HG03280 (cell line): ENCODE measurements around the gene CAPN15.
"Not testable (repeated sequence)": the region's sequence is repeated elsewhere in the genome, so short reads cannot be mapped to it uniquely, and the experiment has no call there.

Experiments
- ATAC-seq: cut with Tn5 transposase; IDR thresholded peaks from one replicate; pipeline ENCODE4 v1.9.1; 2021; ENCODE audit warnings: mild to moderate bottlenecking, moderate library complexity; ENCODE audit not compliant: unreplicated experiment

Gene CAPN15

DNA sequence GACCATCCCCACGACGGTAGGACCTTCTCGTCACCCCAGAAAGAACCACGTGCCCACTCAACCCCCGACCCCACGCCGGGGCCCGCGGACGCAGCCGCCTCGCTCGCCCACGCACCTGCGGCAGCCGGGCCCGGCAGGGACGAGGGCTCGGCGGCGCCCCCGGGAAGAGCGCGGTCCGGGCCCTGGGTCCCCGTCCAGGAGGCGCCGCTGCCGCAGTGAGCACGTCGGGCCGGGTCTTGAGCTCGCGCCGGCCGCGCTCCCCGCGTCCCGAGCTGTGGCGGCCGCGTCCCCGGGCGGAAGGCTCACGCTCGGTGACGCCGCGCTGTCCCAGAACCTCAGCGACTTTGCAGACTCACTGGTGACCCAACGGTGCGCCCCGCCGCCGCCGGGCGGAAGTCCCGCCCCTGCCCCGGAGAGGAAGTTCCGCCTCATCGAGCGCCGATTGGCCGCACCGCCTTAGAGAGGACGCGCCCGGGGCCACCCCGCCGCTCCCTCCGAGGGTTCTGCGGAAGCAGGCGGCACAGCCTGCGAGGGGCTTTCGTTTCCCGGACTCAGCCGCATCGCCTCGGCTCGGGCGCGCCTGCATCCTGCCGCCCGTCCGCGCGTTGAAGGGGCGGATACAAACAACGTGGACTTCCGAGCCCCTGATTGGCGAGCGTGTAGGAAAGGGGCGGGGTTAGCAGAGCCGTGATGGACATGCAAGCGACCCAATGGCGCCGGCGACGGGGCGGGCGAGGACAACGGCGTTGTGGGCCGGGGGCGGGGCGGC is 61.6 kb downstream of the CAPN15 start:
- peak; percentile 74 for ATAC-seq

DNA sequence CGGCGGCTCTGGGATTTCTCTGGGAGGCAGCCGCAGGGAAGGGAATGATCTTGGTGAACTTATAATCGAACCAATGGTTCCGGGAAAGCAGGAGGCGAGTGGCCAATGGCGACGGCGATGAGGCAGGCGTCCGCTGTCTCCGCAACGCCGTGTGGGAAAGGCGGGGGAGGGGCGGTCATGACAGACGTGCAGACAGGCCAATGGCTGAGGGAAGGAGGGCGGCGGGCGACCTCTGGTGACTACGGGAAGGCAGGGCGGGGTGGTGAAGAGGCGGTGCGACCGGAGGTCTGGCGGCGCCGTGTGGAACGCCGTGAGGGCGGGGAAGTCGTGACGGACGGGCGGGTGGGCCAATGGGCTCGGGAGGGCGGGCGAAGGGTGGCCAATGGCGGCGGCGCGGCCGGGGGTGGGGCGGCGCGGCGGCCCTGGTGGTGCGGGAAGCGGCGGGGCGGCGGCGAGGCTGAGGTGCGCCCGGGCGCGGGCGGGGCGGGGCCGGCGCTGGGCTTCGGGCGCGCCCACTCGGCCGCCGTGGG is 62.2 kb downstream of the CAPN15 start, which contains the start of gene RAB40C:
TSS of gene RAB40C (plus strand) at position 409 of the 530 bp plus-strand sequence. CDS start 226 bp downstream, outside the sequence.
- ATAC-seq: peak; percentile 73

DNA sequence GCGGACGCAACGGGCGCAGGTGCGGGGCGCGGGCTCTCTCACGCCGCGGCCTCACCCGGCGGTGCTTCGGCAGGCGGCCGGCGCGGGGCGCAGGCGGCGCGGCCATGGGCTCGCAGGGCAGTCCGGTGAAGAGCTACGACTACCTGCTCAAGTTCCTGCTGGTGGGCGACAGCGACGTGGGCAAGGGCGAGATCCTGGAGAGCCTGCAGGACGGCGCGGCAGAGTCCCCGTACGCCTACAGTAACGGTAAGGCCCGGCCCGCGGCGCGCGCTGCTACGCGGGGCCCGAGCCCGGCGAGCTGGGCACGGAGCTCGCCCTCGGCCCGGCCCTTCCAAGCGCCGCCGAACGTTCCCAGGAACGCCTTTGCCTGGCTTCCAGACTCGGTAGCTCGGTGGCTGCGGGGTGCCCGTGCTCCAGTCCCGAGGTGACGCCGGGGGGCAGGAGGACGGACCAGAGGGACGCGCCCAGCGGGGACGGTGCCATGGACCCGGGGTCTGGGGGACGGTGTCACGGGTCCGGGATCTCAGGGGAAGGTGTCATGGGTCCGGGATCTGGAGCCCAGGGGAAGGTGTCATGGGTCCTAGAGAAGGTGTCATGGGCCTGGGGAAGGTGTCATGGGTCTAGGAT is 62.8 kb downstream of the CAPN15 start:
- ATAC-seq: no peak

DNA sequence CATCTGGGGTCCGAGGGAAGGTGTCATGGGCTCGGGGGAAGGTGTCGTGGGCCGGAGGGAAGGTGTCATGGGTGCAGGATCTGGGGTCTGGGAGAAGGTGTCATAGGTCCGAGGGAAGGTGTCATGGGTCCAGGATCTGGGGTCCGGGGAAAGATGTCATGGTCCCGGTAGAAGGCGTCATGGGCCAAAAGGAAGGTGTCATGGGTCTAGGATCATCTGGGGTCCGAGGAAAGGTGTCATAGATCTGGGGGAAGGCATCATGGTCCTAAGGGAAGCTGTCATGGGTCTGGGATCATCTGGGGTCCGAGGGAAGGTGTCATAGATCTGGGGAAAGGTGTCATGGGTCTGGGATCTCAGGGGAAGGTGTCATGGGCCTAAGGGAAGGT is 63.3 kb downstream of the CAPN15 start:
- ATAC-seq: no peak

DNA sequence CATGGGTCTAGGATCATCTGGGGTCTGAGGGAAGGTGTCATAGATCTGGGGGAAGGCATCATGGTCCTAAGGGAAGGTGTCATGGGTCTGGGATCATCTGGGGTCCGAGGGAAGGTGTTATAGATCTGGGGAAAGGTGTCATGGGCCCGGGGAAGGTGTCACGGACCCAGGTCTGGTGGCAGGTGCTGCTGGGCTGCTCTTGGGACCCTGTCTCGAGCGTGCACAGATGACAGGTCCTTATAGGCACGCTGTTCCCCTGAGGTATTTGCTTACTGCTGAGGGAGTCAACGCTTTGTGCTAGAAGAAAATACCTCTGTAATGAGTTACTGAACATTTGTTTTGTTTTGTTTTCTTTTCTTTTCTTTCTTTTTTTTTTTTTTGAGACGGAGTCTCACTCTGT is 63.7 kb downstream of the CAPN15 start:
- no peak for ATAC-seq

DNA sequence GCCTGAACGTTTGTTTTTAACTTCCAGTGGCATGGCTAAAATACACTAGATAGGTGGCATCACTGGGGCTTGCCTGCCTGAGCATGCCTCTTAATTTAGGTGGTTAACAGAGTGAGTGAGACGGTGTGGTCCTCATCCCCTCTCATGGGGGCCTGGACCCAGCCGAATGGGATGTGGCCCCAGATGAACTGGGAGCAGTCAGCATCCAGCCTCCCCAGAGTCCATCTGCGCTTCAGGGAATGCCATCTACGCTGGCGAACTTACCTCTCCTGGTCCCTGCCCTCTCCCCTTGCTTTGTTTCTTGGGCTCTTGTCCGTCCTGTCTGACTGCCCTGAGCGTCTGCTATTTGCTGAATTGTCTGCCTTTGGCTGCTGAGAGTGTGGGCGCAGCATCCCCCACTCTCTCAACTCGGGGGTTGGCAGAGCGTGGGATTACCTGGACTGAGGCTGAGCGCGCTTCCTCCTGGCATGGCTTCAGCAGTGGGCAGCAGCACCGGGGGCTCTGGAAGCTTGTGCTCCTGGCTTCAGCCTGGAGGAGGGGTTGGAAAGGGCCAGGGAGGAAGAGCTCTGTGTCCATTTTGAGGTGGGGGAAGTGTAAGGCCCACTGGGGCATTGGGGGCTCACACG is 64.5 kb downstream of the CAPN15 start:
- no peak for ATAC-seq

DNA sequence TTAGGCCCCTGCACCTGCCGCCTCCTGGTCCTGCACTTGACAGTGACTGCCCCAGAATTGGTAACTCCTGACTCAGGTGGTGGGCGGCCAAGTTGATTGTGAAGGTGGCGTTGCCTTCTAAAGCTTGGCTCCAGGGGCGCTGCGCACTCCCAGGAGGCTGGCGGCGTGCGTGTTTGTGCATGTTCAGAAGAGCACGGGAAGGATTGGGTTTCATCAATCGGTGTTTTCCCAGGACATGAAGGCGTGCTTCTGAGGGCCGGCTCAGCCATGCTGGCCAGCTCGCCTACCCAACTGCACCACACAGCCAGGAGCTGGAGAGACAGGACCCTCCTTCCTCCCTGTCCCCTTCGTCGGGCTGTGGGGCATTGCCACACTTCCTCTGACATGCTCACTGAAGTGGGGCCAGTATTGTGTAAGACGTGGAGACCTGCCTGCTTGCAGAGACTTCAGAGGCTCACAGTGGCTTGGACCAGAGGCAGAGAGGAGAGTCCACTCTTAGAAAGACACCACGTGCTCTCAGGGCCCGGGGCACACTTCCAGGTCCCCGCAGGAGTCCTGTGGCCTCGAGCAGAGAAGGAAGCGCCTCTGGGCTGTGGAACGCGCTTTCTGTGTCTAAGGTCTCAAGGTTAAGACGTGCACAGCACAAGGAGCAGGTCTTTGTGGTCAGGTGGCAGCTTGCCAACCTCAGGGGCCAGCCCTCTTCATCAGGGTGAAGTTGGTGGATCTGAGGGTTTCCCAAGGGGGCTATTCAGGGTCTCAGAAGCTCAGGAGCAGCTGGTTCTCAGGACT is 65.2 kb downstream of the CAPN15 start:
- no peak for ATAC-seq

DNA sequence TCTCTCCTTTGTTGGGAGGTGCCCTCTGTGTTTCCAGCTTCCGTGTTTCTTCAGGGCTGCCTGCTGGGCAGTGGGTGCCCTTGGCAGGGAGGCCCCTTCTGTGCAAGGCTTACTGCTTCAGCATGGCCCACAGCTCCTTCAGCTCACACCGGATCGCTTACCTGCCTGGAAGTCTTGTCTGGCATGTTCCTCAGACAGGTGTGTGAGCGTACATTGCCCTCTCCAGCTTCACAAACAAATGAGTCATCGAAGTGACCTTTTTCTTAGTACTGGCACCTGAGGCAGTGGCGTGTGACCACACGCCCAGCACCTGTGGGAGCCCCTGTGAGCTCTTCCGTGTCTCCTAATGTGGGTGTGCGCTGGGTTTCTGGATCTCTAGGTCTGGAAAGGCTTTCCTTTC is 65.9 kb downstream of the CAPN15 start:
- no peak for ATAC-seq

DNA sequence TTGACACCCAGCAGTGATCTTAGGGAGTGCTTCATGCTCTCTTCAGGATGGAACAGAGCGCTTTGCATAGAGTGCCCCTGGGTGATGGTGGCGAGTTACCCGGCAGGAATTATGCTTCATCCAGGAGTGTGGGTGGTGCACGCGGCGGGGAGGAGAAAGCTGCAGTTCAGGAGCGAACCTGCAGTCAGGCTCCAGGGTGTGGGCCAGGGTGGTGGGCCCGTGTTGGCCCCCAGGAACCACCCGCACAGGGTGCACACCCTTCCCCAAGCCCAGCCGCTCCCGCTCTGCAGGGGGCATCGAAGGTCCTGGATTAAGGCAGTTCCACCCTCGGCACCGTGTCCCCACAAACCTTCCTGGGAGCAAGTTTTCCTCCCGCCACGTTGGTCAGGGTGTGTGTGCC is 66.3 kb downstream of the CAPN15 start:
- ATAC-seq: no peak

DNA sequence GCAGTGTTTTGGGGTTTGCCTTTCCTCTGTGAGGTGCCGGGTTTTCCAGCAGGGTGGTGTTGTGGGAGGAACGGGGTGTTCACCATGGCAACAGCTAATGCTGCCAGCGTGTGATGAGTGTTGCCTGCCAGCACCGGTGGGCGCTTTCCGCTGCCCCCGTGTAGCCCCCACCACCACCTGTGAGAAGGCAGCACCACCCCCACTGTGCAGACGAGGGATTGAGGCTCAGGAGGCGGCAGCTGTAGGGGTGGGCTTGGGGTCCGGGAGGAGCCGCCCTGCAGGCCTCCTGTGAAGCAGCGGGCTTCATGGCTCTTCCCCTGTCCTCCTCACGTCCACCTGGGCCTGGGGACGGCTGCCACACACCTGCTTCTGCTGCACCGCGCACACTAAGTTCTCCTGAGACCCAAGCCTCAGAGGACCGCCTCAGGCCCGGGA is 67.6 kb downstream of the CAPN15 start:
- ATAC-seq: no peak

DNA sequence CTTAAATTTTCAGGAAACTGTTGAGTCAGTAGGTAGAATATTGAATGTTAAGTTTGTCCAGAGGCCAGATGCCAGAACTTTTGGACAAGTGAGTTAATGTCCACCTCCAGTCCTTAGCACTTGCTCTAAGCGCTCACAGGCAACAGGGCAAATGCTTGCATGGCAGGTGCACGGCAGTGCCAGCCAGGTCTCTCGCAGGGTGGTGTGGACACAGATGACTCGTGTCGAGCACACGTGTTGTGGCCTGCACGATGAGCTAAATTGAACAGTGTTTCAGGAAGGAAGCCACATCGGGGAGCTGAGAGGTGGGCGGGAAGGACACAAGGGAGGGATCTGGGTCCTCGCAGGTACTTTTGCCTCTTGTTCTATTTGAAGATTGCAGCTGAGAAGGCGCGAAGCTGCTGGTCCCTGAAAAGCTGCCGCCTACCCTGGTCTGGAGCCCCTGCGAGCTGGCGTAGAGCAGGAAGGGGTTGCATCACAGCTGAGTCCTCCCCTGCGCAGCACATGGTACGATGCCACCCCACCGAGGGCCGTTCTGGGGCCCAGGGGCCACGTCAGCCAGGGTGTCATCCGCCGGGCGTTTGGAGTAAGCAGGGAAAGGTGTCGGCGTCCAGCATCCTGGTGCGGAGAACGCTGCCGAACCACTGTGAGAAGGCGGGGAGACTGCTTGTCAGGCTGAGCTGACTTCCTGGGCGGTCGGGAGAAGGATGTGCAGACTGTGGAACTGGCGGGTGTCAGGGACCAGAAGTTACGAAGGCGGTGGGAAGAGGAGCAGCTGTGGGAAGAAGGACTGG is 68.6 kb downstream of the CAPN15 start:
- no peak for ATAC-seq

DNA sequence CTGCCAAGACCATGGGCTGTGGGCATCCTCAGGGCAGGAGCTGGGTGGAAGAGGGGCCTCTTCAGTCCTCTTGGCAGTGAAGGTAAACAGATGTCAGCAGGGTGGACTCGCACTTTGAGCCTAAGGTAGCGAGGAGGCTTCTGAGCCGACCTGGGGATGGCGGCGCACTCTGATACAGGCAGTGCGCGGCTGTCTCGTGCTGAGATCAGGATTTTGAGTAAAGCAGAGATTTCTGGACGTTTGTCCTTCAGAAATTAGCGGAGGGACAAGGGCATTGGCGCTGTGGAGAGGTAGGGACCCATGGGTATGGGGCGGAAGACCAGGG is 69.2 kb downstream of the CAPN15 start:
- ATAC-seq: no peak

DNA sequence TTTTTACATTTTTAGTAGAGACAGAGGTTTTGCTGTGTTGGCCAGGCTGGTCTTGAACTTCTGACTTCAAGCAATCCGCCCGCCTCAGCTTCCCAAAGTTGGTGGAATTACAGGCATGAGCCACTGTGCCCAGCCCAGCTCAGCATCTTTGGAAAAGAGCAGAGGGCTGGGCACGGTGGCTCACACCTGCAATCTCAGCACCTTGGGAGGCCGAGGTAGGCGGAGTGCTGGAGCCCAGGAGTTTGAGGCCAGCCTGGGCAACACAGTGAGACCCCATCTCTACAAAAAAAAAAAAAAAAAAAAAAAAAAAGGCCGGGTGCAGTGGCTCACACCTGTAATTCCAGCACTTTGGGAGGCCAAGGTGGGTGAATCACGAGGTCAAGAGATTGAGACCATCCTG is 70.1 kb downstream of the CAPN15 start:
- ATAC-seq: not testable (repeated sequence)

DNA sequence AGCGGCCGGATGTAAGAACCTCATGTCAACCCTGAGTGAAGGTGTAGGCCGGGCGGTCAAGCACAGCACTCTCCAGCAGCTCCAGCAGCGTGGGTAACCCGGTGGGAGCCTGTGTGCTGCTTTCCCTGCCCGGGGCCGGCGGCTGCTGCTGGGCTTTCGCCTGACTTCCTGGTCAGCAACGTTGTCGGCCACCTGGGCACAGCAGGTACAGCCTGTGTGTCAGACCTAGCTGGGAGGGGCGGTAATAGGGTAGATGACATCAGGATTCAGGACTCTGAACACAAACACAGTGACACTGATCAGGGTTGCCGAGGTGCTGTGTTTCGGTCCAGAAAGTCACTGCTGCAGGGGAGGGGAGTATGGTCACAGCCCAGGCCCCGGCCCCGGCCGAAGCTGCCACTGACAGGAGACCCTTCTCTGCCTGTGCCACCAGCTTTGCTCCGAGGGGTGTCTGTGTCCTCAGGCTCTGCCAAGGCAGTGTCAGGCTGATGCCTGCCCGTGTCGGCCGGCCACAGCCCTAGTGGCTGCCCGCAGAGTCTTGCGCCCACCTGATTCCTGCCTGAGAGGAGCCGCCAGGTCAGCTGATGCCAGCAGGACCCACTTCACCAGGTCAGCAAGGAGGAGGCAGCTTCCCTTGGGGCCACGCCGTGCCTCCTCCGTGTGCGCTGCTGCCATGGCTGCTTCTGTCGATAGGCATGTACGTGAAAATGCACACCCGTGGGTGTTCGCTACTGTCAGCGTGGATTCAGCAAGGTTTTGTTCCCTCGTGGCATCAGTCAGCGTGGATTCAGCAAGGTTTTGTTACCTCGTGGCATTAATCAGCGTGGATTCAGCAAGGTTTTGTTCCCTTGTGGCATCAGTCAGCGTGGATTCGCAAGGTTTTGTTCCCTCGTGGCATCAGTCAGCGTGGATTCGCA is 71.6 kb downstream of the CAPN15 start:
- ATAC-seq: no peak

DNA sequence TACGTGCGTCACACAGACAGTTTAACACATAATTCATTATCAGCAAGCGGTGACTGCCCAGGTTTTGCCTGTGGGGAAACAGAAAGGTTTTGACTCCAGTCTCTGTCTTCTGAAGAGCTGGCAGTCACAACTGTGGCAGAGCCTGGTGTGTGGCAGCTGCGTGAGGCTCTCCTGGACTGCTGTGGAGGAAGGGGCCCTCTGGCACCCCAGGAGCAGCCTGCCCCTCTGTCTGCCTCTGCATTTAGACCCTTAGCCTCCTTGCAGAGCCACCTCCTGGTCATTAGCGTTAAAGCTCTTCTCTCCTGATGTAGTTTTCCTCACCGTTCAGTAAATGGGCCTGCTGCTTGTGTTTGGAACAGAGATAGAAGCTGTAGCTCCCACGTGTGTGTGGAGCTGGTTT is 73.3 kb downstream of the CAPN15 start:
- ATAC-seq: no peak

DNA sequence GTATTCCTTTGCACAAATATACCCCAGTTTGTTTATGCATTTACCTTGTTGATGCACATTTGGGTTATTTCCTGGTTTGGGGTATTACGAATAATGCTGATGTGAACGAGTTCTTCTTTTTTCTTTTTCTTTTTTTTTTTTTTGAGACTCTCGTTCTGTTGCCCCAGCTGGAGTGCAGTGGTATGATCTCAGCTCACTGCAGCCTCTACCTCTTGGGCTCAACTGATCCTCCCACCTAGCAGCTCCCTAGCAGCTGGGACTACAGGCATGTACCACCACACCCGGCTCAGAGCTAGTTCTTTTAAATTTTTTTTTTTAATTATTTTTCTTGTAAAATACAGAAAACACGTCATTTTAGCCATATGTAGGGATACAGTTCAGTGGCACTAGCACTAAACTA is 76.4 kb downstream of the CAPN15 start:
- ATAC-seq: no peak
